NCI-H2196 treated with DMSO at 0.1 percent for 48 hours (cell line): Measurements from ENCODE around the gene C12orf57.

Experiments
- DNase-seq: peaks from one replicate; lab custom pipeline; 2025; ENCODE audit not compliant: unreplicated experiment; lab: John Stamatoyannopoulos, UW

The C12orf57 gene

GRCh38 chr12:6987956-6988553, 44.2 kb downstream of the C12orf57 start:
- DNase-seq, result no peak
